ENCODE data around the gene NADSYN1.

DNA sequence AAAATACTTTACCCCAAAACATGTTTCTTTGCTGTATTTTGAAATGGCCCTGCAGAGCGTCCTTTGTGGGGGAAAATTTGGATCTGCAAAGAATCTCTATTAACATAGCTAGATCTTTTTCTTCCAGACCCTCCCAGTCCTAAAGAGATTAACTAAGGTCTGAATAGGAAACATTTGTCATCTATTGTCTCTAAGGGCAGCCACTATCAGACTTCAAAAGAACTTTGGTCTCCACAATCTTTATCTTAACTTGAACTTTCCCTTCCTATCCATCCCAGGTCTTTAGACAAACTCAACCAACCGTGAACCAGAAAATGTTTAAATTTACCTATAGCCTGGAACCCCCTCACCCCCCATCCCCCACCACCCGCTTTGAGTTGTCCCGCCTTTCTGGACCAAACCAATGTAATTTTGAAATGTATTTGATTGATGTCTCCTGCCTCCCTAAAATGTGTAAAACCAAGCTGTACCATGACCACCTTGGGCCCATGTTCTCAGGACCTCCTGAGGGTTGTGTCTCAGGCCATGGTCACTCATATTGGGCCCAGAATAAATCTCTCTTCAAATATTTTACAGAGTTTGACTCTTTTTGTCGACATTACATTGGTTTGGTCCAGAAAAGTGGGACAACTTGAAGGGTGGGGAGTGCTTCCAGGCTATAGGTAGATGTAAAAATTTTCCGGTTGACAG, 91.7 kb downstream of the NADSYN1 start:
- TF ChIP-seq YY1 (IDR thresholded peaks at IDR 0.05; ENCODE audit: low read depth): no peak
- no peak for TF ChIP-seq ZBTB7A (IDR thresholded peaks at IDR 0.05; ENCODE audit: low read depth)
- no peak for TF ChIP-seq RAD21 (IDR thresholded peaks at IDR 0.05; ENCODE audit: low read depth)
- no peak for TF ChIP-seq EP300 (IDR thresholded peaks at IDR 0.05; ENCODE audit: borderline replicate concordance)
- no peak for TF ChIP-seq TCF12 (IDR thresholded peaks at IDR 0.05; ENCODE audit: low read depth)
- TF ChIP-seq TEAD4 (IDR thresholded peaks at IDR 0.05): no peak
- TF ChIP-seq, protein P1, sequence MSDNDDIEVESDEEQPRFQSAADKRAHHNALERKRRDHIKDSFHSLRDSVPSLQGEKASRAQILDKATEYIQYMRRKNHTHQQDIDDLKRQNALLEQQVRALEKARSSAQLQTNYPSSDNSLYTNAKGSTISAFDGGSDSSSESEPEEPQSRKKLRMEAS (IDR thresholded peaks at IDR 0.05): no peak
- TF ChIP-seq NFIC (IDR thresholded peaks at IDR 0.05): no peak
- TF ChIP-seq, protein P2, sequence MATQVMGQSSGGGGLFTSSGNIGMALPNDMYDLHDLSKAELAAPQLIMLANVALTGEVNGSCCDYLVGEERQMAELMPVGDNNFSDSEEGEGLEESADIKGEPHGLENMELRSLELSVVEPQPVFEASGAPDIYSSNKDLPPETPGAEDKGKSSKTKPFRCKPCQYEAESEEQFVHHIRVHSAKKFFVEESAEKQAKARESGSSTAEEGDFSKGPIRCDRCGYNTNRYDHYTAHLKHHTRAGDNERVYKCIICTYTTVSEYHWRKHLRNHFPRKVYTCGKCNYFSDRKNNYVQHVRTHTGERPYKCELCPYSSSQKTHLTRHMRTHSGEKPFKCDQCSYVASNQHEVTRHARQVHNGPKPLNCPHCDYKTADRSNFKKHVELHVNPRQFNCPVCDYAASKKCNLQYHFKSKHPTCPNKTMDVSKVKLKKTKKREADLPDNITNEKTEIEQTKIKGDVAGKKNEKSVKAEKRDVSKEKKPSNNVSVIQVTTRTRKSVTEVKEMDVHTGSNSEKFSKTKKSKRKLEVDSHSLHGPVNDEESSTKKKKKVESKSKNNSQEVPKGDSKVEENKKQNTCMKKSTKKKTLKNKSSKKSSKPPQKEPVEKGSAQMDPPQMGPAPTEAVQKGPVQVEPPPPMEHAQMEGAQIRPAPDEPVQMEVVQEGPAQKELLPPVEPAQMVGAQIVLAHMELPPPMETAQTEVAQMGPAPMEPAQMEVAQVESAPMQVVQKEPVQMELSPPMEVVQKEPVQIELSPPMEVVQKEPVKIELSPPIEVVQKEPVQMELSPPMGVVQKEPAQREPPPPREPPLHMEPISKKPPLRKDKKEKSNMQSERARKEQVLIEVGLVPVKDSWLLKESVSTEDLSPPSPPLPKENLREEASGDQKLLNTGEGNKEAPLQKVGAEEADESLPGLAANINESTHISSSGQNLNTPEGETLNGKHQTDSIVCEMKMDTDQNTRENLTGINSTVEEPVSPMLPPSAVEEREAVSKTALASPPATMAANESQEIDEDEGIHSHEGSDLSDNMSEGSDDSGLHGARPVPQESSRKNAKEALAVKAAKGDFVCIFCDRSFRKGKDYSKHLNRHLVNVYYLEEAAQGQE (IDR thresholded peaks at IDR 0.05; ENCODE audit: low read depth): no peak
- no peak for TF ChIP-seq CREB1 (IDR thresholded peaks at IDR 0.05; ENCODE audit: low read depth)
- TF ChIP-seq CEBPB (IDR thresholded peaks at IDR 0.05): no peak

All from Ishikawa (cell line).